ENCODE measurements around the gene INPP4B.

GRCh38 chr4:142316025-142316424 is 530.1 kb downstream of the INPP4B start:
- TF ChIP-seq CTCF (conservative IDR thresholded peaks at IDR 0.05; ENCODE audit: low read length) (no peak), EZH2phosphoT487 (IDR thresholded peaks at IDR 0.05; ENCODE audit: borderline replicate concordance, low read depth, low read length) (no peak)
